NCI-H748 treated with DMSO at 0.1 percent for 48 hours (cell line): ENCODE results near the gene ACO2.
"Not testable (repeated sequence)": the region's sequence is repeated elsewhere in the genome, so short reads cannot be mapped to it uniquely, and the experiment has no call there.

Experiments
- DNase-seq: peaks from one replicate; lab custom pipeline; 2025; lab: John Stamatoyannopoulos, UW

ACO2 gene

DNA sequence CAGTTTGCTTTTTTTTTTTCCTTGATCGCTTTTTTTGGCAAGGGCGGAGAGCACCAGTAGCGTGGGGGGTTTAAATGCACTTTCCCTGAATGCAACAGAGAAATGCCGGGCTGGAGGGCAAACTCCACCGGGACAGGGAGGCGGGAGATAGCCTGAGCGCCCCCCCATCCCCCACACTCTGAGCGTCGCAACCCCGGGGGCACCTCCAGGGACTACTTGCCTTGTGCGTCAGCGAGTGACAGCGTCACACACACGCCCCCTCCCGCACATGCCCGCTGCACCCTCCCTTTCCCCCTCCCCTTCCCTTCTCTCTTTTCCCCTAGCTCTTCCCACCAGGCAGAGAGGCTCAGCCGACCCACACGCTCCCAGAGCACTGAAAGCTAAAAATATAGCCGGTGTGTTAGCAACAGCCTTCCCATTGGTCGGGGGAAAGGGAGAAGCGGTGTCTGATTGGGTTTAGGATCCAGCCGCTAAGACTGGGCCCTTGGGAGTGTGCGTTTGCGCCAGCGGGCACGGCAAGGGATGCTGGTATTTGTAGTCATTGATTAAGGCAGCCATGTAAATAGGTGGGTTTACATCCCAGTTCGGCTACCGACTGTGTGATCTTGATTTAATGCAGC, 20.6 kb upstream of the ACO2 start:
- DNase-seq: peak; percentile 98

DNA sequence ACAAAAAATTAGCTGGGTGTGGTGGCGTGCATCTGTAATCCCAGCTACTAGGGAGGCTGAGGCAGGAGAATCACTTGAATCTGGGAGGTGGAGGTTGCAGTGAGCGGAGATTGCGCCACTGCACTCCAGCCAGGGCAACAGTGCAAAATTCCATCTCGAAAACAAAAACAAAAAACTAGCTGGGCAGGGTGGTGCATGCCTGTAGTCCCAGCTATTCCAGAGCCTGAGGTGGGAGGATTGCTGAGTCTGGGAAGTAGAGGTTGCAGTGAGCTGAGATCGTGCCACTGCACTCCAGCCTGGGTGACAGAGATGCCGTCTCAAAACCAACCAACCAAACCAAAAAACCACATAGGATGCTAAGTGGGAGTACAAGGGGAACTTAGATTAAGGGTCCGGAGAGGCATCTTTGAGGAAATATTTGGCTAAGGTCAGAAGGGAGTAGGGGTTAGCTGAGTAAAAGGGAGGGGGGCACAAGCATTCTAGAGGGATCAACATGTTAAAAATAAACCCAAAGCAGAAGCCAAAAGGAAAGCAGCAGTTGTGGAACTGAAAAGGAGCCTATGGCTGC, 10.7 kb upstream of the ACO2 start:
- DNase-seq: no peak

GRCh38 chr22:41459431-41459830, 9.5 kb upstream of the ACO2 start:
- DNase-seq: no peak

DNA sequence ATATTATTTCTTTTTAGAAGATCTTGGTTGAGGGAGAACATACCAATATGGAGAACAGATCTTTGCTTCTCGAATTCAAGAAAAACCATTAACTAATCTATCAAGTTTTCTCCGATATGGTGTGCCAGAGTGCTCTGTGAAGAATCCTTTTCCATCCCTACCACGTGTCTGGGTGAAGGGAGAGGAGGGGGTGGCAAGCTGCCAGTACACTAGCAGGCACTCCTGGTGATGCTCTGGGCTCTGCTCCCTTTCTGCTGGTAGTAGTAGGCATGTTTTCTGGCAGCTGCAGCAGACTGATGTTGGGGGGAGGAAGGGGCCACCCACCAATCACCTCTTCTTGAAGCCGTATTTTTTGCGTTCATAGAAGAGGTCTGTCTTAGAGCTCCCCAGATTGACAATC, 8.8 kb upstream of the ACO2 start:
- DNase-seq: not testable (repeated sequence)

GRCh38 chr22:41461901-41462300, 7.0 kb upstream of the ACO2 start:
- DNase-seq: no peak

DNA sequence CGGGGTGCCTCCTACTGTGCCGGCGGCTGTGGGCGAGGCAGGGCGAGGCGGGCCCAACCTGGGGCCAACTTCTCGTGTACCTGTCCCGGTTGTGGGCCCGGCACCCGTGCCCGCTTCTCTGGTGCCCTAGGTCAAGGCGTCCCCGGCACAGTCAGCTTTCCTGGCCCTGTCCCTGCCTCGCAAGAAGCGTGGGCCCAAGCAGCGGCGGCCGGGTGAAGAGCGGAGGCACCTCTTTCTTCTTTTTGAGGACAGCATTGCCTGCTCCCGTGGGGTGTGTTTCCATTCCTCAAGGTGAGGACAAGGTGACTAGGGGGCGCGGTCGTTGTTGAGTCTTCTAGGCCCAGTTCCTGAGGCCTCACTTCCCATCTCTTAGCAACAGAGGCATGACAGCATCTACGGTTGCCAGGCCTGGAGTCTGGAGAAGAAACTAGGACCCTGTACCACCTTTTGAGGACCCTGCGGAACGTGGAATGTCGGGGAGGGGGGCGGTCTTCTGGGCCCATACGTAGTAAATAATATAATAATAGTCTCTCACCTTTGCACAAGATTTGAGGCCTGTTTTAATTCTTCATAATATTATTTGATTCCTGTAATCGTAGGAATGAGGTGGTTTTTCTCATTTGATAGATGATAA, 418 bp downstream of the ACO2 start:
- no peak for DNase-seq

- no peak for DNase-seq
Measured at GRCh38 chr22:41470886-41471285, 2.0 kb downstream of the ACO2 start.

- DNase-seq: no peak
Measured at GRCh38 chr22:41471568-41471967, 2.7 kb downstream of the ACO2 start.

DNA sequence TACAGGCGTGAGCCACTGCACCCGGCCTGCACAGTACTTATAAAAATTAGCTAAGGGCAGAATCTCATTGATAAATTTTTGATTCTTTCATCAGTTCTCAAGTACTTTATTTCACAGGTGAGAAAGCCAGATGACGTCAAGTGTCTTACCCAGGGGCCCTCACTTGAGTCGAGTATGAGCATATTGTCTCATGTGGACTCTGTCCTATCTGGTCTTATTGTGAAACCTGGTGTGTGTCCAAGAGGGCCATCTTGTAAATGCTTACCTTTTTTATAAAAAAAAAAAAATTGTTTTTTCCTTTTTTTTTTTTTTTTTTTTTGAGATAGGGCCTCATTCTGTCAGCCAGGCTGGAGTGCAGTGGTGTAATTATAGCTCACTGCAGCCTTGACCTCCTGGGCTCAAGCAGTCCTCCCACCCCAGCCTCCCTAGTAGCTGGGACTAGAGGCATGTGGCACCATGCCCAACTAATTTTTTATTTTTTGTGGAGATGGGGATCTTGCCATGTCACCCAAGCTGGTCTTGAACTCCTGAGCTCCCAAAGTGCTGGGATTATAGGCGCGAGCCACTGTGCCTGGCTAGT, 6.0 kb downstream of the ACO2 start:
- no peak for DNase-seq

GRCh38 chr22:41478473-41478872, 9.6 kb downstream of the ACO2 start:
- no peak for DNase-seq

- DNase-seq: no peak
Measured at GRCh38 chr22:41478891-41479521, 10.1 kb downstream of the ACO2 start.

- no peak for DNase-seq
Measured at GRCh38 chr22:41479671-41480396, 10.9 kb downstream of the ACO2 start.

DNA sequence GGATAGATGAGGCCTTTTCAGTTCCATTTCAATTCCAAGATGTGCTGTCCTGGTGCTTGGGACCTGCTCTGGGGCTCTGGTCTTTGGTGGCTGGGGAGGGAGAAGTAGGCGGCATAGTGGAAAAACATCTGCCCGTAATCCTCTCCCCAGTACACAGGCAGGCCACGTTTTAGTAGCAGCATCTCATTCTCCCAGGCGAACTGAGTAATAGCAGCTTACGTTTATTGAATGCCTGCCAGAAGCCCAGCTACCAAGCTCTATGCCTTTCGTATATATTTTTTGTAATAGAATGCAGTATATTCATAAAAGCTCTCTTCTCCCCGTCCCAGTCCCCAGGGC, 11.4 kb downstream of the ACO2 start:
- no peak for DNase-seq

GRCh38 chr22:41481131-41481830, 12.4 kb downstream of the ACO2 start:
- DNase-seq: no peak

DNA sequence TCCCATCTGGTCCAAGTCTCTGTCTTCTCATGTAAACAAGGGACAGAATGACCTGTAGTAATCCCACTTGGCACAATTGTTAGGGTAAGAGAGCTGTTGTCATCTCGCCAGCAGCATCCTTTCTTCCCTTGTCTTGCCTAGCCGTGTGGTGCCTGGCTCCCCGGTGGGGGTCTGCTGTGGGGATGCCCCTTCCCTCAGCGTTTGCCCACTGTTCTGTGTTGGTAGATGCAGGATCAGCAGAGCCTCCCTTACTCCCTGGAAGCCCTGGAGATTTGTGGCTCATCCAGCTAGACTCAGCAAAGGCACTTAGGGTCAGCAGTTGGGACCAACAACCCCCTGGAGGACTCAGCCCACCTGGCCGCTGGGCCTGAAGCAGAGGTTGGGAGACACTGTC, 13.0 kb downstream of the ACO2 start:
- no peak for DNase-seq

DNA sequence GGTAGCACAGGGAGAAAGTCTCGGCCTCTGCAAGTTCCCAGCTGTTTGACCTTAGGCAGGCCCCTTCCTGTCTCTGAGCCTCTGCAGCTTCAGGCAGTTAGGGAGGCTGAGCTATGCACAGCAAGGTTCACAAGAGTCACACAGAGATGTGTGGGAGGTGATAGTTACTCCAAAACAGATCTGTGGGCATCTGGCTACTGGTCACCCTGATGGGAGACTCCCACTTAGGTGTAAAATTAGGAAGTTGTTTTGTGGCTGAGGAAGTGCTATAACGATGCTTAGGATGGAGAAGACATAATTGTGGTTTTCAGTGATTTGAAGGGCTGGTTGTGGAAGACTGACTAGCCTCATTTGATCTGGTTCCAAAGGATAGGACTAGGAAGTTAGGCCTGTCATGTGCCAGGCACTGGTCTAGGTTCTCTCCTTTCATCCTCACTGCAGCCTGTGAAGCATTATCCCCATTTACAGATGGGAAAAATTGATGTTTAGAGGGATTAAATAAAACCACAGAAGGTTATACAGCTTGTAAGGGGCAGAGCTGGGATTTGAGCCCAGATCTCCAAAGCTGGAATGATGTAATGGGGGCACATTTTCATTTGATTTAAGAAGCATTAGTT, 13.5 kb downstream of the ACO2 start:
- DNase-seq: no peak

DNA sequence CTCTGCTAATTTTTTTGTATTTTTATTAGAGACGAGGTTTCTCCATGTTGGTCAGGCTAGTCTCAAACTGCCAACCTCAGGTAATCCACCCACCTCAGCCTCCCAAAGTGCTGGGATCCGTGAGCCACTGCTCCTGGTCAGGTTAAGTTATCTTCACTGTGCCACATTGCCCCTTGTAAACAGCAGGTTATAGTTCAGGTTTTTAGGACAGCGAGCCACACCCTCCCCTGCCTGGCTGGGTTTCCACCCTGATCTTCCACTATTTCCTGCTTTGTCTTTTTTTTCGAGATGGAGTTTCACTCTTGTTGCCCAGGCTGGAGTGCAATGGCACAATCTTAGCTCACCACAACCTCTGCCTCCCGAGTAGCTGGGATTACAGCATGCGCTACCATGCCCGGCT, 16.1 kb downstream of the ACO2 start:
- no peak for DNase-seq

GRCh38 chr22:41487037-41487935, 18.4 kb downstream of the ACO2 start:
- DNase-seq: no peak

DNA sequence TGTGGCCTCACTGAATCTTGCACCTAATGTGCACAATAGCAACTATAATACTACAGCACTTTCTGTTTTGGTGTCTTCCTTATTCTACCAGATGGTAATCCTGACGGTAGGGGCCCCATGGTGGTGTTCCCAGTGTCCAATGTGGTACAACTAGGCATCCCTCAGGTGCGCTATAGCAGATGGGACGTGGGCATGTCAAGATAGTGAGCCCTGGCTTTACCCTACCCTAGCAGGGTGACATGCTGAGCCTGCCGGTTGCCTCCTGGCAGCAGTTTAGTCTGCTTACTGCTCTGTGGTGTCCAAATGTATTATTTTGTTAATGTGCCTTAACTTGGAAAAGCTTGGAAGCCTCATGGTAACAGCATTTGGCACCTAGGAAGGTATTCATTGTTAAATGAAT, 19.2 kb downstream of the ACO2 start:
- no peak for DNase-seq
